SK-N-MC (cell line): Measurements from ENCODE around the gene KLHL26.

Source experiments
- EZH2 ChIP-seq: fragments of 200-600 bp; sonication (generic); IDR thresholded peaks from one replicate; pipeline ENCODE4 v1.6.1; 2017; ENCODE audit warnings: antibody characterized with exemption
- FOXP2 ChIP-seq: optimal IDR thresholded peaks from 2 replicates; pipeline ENCODE3; 2011; ENCODE audit warnings: mild to moderate bottlenecking, moderate library complexity; ENCODE audit not compliant: insufficient read depth; ENCODE audit errors: extremely low read length, control extremely low read depth
- POLR2AphosphoS5 ChIP-seq: IDR thresholded peaks from 2 replicates; pipeline ENCODE4 v1.6.1; 2012; ENCODE audit warnings: mild to moderate bottlenecking, low read depth, low read length, borderline replicate concordance

GRCh38 chr19:18676692-18677091 lies 39.9 kb downstream of the KLHL26 start:
- TF ChIP-seq EZH2 (no peak), POLR2AphosphoS5 (no peak), FOXP2 (no peak)
